GM21360 (cell line): ENCODE data around the gene SEPTIN3.

ENCODE experiments used
- ATAC-seq: cut with Tn5 transposase; IDR thresholded peaks from one replicate; pipeline ENCODE4 v1.9.1; 2021; ENCODE audit warnings: mild to moderate bottlenecking, moderate library complexity; ENCODE audit not compliant: unreplicated experiment

The SEPTIN3 gene

GRCh38 chr22:41974691-41975290 is 5.5 kb downstream of the SEPTIN3 start:
- ATAC-seq: no peak

- no peak for ATAC-seq
Measured at GRCh38 chr22:41975299-41976069, 6.2 kb downstream of the SEPTIN3 start.

GRCh38 chr22:41976070-41976901 is 7.0 kb downstream of the SEPTIN3 start:
- ATAC-seq: no peak

GRCh38 chr22:41976961-41977566 is 7.8 kb downstream of the SEPTIN3 start:
- ATAC-seq: no peak

GRCh38 chr22:41978732-41979131 is 9.5 kb downstream of the SEPTIN3 start:
- ATAC-seq: no peak

GRCh38 chr22:41979423-41980250 is 10.4 kb downstream of the SEPTIN3 start:
- no peak for ATAC-seq

GRCh38 chr22:41982865-41983264 is 13.6 kb downstream of the SEPTIN3 start:
- no peak for ATAC-seq

- no peak for ATAC-seq
Measured at GRCh38 chr22:41983513-41984405, 14.5 kb downstream of the SEPTIN3 start.

GRCh38 chr22:41987276-41987675 is 18.0 kb downstream of the SEPTIN3 start:
- no peak for ATAC-seq

- no peak for ATAC-seq
Measured at GRCh38 chr22:41989246-41989645, 20.0 kb downstream of the SEPTIN3 start.

GRCh38 chr22:41991111-41991510 is 21.9 kb downstream of the SEPTIN3 start:
- ATAC-seq: no peak

- no peak for ATAC-seq
Measured at GRCh38 chr22:41992496-41992895, 23.3 kb downstream of the SEPTIN3 start.

GRCh38 chr22:41995211-41995610 is 26.0 kb downstream of the SEPTIN3 start:
- no peak for ATAC-seq

- no peak for ATAC-seq
Measured at GRCh38 chr22:41996826-41997225, 27.6 kb downstream of the SEPTIN3 start.

GRCh38 chr22:41998361-41999261 is 29.4 kb downstream of the SEPTIN3 start, which contains the start of gene WBP2NL:
Gene WBP2NL (plus strand): TSS chr22:41998788. CDS start chr22:41998819, 31 bp downstream.
- ATAC-seq: peak; percentile 78

GRCh38 chr22:42000466-42000865 is 31.2 kb downstream of the SEPTIN3 start:
- ATAC-seq: no peak

GRCh38 chr22:42001121-42001520 is 31.9 kb downstream of the SEPTIN3 start:
- ATAC-seq: no peak

GRCh38 chr22:42001706-42002105 is 32.5 kb downstream of the SEPTIN3 start:
- ATAC-seq: no peak
